Right renal cortex interstitium (tissue), 3 donors: ENCODE data around the gene MEP1B. TPM values are rescaled to one million over a fixed set of nuclear protein-coding genes. Genes with fewer than 3 reads are reported as not detected.
"Not testable (repeated sequence)": the region's sequence is repeated elsewhere in the genome, so short reads cannot be mapped to it uniquely, and the experiment has no call there.

Source experiments
- DNase-seq, 3 donors: peaks; one replicate each; pipeline ENCODE4 v3.0.0-alpha.2; 2013; ENCODE audit warnings: low read depth in 3 of 3, low spot score in 2 of 3
- polyA plus RNA-seq, 3 donors: library from polyadenylated mRNA; unstranded; fragments of 120-200 nt; gene quantifications; one replicate each; pipeline ENCODE4 v1.2.1, GENCODE V29; 2013; ENCODE audit not compliant: insufficient read length in 3 of 3

MEP1B gene
- polyA plus RNA-seq, 3 donors: 0.21 TPM; not detected in 2

DNA sequence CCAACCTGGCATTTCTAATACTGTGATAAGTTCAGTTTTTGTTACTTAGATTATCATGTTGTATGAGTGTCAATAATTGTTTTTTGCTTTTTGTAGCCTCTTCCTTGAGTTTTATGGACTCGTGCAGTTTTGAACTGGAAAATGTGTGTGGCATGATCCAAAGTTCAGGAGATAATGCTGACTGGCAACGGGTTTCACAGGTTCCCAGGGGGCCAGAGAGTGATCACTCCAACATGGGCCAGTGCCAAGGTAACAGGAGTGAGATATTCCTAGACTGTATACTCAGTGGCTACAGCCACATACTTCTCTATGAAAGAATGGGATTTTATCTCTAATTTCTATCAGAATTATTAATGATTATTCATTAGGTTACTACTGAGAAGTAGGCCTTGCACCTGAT is 18.2 kb downstream of the MEP1B start:
- no peak for DNase-seq

DNA sequence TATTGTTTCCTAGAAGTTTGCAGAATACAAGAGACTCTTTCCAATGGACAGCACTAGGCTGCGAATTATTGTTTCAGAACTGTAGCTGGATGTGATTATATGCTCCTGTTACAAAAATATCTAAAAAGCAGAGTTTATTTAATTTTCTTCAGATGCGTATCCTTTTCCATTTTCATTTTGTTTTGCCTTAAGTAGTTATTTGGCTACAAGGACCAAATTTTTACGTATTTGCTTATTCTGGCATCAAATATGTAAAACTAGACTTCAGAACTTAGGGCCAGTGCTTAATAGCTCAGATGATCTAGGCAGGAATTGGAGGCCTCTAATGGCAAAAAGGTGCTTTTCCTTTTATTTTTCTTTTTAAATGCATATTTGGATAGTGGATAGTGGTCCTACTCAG is 18.7 kb downstream of the MEP1B start:
- no peak for DNase-seq

DNA sequence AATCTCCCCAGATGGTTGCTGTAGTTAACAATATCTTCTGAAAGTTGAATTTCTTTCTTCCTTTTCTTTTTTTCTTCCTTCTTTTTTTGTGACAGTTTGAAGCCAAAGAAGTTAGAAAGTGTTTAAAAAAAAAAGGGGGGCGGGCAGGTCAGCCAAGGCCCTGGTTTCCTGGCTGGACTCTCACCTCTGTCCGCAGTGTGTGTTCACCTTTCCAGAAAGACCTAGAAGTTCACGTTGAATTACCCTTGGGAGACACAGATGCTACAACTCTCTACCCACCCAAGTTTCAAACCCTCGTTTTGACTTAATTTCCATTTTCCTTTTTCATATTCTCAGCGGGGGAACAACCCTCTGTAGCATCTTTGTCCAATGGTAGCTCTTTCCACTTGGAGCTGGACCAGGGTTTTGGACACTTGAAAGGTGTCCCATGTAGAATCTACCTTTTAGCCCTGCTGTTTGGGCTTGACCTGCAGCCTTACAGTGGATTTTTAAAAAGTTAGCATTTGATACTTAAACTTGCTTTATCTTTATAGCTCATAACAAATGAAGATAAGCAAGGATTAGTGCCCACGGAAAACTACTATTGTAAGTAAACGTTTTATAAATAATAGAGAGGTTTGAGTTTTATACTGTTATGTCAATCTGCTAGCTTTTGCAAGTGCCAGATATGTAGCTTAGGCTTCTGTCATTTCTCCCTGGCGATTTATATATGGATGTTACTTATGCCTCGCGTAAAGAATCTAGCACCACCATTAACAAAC is 20.0 kb downstream of the MEP1B start:
- no peak for DNase-seq

DNA sequence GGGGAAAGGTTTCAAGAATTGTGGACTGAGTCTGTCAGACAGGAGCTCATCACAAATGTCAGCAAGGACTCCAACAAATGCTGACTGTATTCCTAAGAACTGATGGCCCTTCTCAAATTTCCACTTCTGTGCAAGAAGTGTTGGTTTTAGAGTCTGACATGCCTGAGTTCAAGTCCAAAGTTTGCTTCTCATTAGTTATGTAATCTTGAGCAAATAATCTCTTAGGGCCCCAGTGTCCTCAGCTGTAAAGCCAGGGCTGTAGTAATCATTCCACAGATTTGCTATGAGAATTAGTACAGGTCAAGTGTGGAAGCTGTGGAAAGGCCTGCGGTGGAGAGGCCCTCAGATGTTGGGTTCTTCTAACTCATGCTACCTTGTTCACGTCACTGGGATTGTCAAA is 23.9 kb downstream of the MEP1B start:
- DNase-seq: no peak

DNA sequence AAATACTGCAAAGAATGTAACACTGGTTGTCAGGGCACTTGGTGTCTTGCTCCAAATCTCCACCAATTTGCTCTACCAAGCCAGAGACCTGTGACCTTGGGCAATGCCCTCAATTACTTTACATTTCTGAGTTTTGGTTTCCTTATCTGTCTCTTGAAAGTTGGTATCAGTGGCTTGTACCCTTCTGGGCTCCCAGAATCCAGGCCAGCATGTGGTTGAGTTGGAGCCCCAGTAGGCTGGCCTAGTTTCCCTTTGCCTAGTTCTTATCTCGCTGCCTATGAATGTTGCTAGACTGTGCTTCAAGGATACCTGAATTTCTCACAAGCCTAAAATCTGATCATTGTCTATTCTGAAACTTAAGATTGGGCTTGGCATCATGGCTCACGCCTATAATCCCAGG is 26.6 kb downstream of the MEP1B start:
- DNase-seq: no peak

DNA sequence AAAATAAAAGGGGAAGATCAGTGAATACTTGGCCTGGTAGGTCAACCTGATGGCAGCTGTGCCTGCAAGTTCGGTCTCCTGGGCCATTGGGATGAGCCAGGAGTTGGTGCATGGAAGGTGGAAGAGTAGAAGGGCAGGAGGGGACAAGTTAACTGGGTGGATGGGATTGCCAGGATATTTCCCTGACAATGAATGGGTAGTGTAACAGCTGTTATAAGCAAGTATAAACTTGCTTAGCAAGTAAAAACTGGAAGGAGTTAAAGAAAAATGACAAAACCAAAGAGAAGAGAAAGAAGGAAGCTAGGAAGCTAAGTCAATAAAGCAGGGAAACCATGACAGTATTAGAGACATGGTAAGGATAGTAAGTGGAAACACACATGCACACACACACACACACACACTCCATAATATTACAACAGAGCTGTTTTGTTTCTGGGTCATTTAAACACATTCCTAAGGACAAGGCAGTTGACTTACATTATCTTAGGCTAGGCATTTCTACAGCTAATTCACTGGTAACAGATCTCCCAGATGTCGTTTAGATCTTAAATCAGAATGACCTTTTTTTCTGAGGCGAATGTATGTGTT is 29.7 kb downstream of the MEP1B start:
- DNase-seq: no peak

DNA sequence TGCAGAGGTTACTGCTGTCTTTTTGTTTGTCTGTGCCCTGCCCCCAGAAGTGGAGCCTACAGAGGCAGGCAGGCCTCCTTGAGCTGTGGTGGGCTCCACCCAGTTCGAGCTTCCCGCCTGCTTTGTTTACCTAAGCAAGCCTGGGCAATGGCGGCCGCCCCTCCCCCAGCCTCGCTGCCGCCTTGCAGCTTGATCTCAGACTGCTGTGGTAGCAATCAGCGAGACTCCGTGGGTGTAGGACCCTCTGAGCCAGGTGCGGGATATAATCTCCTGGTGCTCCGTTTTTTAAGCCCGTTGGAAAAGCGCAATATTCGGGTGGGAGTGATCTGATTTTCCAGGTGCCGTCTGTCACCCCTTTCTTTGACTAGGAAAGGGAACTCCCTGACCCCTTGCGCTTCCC is 43.5 kb downstream of the MEP1B start:
- DNase-seq: not testable (repeated sequence)

DNA sequence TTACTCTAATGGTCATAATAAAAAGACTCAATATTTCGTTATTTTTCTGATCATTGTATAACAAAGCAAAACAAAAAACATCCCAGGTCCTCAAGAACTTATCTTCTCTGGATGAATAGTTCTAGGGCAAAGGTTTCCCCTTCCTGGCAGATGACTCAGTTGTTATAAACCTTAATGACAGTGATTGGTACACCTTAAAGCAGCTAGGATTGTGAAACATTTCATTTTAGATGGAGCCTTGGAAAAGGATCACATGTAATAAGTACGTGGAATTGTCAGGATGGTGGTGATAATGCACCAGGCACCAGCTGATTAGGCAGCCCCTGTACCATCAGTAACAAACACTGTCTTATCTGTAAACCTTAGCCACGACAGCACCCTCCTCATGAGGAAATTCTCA is 47.2 kb downstream of the MEP1B start:
- no peak for DNase-seq

DNA sequence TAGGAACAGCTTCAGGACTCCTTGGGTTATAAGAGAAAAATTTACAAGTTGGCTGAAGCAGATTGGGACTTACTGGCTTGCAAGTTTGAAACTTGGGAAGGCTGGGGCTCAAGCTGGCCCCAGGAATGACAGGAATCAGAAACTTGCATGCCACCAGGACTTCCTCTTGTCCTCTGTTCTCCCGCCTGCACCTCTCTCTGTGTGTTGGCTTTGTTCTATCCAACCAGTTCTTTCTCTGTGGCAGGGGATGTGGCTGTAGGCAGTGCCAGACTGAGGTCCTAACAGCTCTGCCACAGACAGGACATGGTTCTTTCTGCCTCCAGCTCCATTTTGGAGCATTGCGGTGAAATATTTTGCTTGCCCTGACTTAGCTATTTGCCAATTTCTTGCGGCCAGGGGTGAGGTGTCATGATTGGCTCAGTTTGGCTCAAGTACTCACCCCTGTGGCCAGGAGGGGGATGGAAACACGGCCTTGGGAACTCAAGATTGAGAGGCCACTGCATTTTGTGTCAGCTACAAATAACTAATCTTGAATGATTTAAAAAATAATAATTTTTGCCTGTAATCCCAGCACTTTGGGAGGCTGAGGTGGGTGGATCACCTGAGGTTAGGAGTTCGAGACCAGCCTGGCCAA is 48.9 kb downstream of the MEP1B start:
- DNase-seq: no peak

DNA sequence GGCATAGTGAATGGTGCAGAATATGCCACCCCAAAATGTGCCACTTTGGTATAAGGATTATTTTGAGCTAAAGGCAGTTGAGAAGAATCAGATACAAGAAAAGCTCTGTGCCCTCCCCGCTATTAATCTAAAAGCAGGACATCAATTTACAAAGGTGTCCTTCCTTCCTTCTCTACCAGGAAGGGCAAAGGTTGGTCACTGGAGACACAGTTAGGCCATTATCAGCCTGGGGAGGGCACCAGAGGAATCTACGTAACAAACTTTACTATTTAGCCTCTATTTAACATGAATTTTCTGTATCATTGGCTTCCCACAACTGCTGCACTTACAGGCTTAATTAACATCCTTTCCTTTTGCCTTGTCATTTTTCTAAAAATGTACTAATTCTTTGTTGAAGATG is 52.6 kb downstream of the MEP1B start:
- no peak for DNase-seq

DNA sequence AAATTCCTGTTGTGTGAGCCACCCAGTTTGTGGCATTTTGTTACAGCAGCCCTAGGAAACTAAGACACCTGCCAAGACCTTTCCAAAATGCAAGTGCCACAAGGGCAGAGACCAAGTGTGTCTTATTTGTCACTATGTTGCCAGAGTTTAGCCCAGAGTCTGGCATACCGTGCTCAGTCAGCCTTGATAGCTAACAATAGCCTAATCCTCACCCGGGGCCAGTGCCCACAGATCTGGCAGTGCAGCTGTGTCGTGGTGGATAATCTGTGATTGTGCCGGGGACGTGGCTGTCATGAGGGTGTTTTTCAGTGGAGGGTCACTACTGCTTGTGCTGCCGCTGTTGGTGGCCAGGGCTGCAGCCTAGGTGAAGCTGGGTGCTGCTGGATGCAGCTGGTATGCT is 53.5 kb downstream of the MEP1B start:
- DNase-seq: no peak

DNA sequence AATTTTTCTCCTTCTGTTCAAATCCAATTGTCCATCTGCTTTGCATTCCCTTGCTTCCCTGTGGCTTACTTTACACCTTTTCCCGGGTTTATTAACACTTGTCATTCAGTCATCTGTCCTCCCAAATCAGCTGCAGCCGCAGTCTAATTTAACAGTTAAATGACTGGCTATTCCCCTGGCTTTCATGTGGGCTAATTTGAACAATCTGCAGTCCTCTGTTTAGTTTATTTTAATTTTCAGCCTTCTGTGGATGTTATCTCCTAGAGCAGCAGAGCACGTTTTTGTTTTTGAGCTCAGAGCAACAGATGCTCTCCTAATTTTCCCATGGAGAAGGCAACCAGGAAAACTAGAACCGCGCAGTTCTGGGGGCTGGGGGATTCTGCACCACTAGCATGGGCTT is 55.0 kb downstream of the MEP1B start:
- DNase-seq: no peak

DNA sequence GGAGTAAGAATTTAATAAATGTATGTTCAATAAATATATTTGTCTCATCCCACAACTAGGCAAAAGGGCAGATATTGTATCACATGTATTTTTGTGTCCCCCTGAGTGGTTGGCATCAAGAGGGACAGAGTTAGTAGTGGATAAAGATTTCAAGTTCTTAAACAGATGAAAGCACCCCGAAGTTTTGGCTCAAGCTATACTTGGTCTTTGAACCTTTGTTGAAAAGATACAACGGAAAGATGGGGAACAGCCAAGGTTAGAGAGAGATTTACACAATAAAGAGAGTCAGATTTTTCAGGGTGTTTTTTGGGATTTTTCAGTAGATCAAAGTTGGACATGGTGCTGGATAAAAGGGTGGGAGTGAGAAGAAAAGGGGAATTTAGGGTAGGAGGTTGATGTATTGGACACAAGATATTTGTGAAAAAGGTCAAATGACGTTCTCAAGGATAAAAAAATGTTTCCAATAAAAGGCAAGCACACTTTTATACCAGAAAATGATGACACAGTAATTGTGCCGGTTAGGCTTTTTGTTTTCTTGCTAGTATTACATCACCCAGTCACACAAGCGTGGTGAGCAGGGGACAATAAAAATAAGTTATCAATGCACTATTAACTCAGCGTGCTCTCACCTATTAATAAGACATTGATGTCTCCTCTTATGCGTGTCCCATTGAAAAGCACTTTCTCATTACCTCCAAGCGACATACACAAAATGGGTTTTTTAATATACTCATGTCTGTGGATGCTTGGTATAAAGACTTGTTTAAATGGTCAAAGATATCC is 59.5 kb downstream of the MEP1B start:
- DNase-seq: no peak

DNA sequence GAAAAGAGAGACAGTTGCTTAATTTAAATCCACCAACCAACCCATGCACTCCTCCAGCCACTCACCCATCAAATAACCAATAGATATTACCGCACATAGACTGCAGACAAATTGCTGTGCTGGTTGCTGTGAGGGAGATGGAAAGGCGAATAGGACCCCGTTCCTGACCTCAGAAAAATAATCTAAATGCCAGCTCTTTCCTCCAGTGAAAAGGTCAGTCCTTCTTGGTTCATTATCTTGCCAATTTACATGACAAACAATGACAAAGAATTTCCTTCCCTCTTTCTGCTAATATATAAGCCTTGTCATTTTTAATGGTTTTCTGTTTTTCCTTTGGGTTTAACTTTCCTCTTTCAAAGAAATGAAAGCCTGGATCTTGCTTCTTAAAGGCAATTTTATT is 61.6 kb downstream of the MEP1B start:
- DNase-seq: no peak

DNA sequence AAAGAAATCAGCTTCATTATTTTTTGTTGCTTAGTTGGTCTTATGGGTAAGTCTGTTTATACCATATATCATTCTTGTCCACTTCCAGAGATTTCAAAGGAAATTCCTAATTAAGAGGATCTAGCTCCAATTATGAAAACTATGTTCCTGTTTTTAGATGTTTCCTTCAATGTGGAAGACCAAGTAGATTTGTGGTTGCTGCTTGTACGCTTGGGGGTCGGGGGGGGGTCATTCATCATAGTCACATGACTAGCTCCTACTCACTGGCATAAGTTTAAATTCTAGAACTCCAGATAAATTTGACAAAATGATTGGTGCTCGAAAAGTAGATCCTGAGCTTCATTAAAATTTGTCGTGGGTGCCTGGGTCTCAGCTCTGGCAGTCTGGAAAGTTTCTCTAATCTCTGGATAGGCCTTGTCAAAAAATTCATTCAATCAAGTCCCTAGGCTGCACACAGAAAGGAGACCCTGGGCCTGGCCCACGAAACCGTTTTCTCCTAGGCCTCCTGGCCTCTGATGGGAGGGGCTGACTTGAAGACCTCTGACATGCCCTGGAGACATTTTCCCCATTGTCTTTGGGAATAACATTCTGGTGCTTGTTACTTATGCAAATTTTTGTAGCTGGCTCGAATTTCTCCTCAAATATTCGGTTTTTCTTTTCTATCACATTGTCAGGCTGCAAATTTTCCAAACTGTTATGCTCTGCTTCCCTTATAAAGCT is 62.5 kb downstream of the MEP1B start:
- DNase-seq: no peak

DNA sequence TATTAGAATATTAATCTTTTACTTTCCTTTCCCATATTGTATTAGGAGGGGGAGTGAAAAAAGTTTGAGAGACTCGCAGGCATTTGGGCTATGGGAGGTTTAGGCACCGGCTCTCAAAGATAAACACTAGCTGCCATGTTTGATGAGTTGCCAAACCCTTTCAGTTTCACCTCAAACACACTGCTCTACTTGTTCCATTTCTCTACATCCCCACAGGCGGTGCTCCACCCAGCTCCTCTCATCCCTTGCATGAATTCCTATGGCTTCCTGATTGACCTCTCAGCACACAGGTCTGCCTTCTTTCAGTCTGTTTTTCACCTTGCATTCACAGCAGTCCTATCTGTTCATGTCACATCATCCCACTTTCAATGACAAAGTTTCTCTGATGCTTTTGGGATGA is 65.7 kb downstream of the MEP1B start:
- no peak for DNase-seq

DNA sequence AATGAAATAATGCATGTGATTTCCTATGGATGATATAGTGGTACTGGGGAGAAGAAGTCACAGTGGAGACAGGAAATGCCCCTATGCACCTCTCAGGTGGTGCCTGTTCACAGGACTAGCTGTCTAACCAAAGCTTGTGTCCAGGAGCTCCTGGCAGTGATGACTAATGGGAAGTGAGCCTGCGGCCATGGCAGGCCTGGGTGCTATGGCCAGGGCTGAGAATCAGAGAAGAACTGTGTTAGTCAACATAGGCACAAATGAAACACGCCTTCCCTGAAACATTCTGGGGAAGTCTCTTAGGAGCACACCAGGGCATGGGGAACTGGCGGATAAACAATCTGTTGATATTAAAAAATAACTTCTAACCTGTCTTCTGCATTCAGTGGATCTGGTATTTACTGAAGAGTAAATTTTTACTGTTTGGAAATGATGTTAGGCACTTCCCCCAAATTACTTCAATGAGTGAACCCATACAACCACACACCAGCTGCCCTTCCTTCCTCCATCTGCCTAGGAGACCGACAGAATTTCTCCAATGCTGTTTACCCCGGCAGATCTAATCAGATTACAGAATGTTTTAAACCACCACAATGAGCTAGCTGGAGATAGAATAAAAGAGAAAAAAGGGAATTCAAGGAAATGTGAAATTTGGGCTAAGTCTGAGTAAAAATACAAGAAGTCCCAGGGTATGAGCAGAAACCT is 67.4 kb downstream of the MEP1B start:
- DNase-seq: no peak

DNA sequence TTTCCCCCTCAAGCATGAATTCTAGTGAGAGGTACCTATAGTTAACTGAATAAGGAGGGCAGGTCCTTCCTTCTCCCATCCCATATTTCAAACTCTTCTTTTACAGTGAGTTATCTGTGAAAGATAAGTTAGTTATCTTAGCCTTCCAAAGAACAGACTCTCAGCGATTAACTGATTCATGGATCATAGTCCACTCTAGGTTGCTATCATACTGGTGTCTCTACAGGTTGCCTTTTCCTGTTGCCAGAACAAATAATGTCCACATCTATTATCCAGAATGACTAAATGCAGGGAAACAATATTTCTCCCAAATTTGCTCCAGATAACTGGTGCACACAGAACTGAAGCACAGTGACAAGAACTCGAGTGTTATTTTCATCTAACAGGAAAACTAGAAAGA is 68.3 kb downstream of the MEP1B start:
- no peak for DNase-seq

DNA sequence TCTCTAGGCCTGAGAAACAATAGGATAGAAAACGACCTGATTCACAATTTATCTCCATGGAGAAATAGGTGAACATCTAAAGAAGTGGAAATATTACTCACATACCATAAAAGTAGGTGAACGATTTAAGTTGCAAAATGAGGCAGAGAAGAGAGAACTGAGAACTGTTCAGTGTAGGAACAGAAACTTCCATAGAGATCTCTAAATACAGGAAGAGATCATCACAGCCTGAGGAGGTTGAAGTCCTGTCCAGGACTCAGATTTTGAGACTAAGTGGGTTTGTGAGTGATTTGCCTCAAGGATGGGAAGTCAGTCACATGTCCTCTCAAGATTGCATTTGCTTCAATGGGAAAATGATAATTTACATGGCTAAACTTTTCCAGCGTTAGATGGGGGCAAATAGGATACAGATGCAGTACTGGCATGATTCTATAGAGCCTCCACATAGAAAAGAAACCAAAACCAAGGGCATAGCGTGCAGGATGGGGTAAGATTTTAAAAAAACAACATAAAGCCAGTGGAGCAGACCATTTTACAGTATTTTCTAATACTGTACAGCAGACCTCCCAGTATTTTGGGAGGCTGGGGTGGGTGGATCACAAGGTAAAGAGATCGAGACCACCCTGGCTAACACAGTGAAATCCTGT is 68.8 kb downstream of the MEP1B start:
- no peak for DNase-seq

DNA sequence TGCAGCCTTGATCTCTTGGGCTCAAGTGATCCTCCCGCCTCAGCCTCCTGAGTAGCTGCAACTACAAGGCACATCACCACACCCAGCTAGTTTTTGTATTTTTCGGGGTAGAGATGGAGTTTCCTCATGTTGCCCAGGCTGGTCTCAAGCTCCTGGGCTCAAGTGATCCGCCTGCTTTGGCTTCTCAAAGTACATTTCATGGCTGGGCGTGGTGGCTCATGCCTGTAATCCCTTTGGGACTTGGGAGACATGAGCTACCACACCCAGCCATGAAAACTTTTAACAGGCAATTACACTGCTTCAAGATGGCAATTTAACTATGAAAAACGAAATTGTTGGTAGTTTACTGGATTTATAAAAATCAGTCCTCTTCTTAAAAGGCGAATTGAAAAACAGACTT is 69.7 kb downstream of the MEP1B start:
- no peak for DNase-seq
